Stimulated activated CD4-positive, alpha-beta T cell treated with anti-CD3 and anti-CD28 coated beads, TNF-alpha, amount 100 ng/mL, for 48 hours (primary cell): Measurements from ENCODE around the gene PAX1.

ENCODE experiments used
- DNase-seq, 3 donors: peaks; one replicate each; pipeline ENCODE4 v3.0.0-alpha.2; 2020; ENCODE audit warnings: low read depth in 3 of 3

PAX1 gene

GRCh38 chr20:21705575-21706260 lies at the start of gene PAX1:
Gene PAX1 (plus strand): TSS chr20:21705664. CDS start chr20:21705713, 49 bp downstream.
- DNase-seq, result no peak

GRCh38 chr20:21656308-21657067 lies 49.0 kb upstream of the PAX1 start:
- no peak for DNase-seq

- no peak for DNase-seq
Measured at GRCh38 chr20:21661488-21662055, 43.9 kb upstream of the PAX1 start.

- DNase-seq, result no peak
Measured at GRCh38 chr20:21663465-21663864, 42.0 kb upstream of the PAX1 start.

GRCh38 chr20:21665687-21666446 lies 39.6 kb upstream of the PAX1 start:
- DNase-seq, result no peak

- DNase-seq, result no peak
Measured at GRCh38 chr20:21670126-21670525, 35.3 kb upstream of the PAX1 start.

- no peak for DNase-seq
Measured at GRCh38 chr20:21670981-21671380, 34.5 kb upstream of the PAX1 start.

GRCh38 chr20:21677261-21677660 lies 28.2 kb upstream of the PAX1 start:
- DNase-seq, result no peak

GRCh38 chr20:21677781-21678180 lies 27.7 kb upstream of the PAX1 start:
- DNase-seq, result no peak

- DNase-seq, result no peak
Measured at GRCh38 chr20:21681234-21681921, 24.1 kb upstream of the PAX1 start.

GRCh38 chr20:21681922-21682318 lies 23.5 kb upstream of the PAX1 start:
- no peak for DNase-seq

GRCh38 chr20:21682521-21682954 lies 22.9 kb upstream of the PAX1 start:
- DNase-seq, result no peak

- DNase-seq, result no peak
Measured at GRCh38 chr20:21684671-21685070, 20.8 kb upstream of the PAX1 start.

- DNase-seq, result no peak
Measured at GRCh38 chr20:21685981-21686380, 19.5 kb upstream of the PAX1 start.

- no peak for DNase-seq
Measured at GRCh38 chr20:21693322-21693721, 12.1 kb upstream of the PAX1 start.

GRCh38 chr20:21698494-21699215 lies 6.8 kb upstream of the PAX1 start:
- no peak for DNase-seq

- no peak for DNase-seq
Measured at GRCh38 chr20:21699216-21699508, 6.3 kb upstream of the PAX1 start.

- DNase-seq, result no peak
Measured at GRCh38 chr20:21701171-21701876, 4.1 kb upstream of the PAX1 start.

GRCh38 chr20:21702016-21702415 lies 3.4 kb upstream of the PAX1 start:
- DNase-seq, result no peak
